Activated T-helper 17 cell treated with anti-CD3 and anti-CD28 coated beads, Interleukin-2, amount 50 U/mL, for 72 hours (primary cell): Measurements from ENCODE around the gene SLC34A1. TPM values are rescaled to one million over a fixed set of nuclear protein-coding genes. Genes with fewer than 3 reads are reported as not detected.

Source experiments
- ATAC-seq: fragments of 150-1000 bp; cut with Tn5 transposase; replicated peaks from 2 replicates; pipeline ENCODE4 v1.10.0; 2021; ENCODE audit warnings: mild to moderate bottlenecking, moderate library complexity
- H3K27ac Mint-ChIP-seq: one replicate; pipeline ENCODE4 v1.8.0; 2022; ENCODE audit warnings: mixed read lengths
- H3K27me3 Mint-ChIP-seq: one replicate; pipeline ENCODE4 v1.8.0; 2022; ENCODE audit warnings: mixed read lengths
- H3K36me3 Mint-ChIP-seq: one replicate; pipeline ENCODE4 v1.8.0; 2022; ENCODE audit warnings: low read depth, mild to moderate bottlenecking, mixed read lengths
- H3K4me1 Mint-ChIP-seq: one replicate; pipeline ENCODE4 v1.8.0; 2022; ENCODE audit warnings: mixed read lengths
- H3K4me3 Mint-ChIP-seq: one replicate; pipeline ENCODE4 v1.8.0; 2022; ENCODE audit warnings: mild to moderate bottlenecking, mixed read lengths
- H3K9me3 Mint-ChIP-seq: one replicate; pipeline ENCODE4 v1.8.0; 2022; ENCODE audit warnings: mixed read lengths
- total RNA-seq, 2 donors: library from RNA; stranded (reverse); gene quantifications; one replicate each; pipeline ENCODE4 v1.2.3, GENCODE V29; 2022

SLC34A1 gene
- total RNA-seq, 2 donors from 2014 or later = 0.56 to 1.1 TPM

DNA sequence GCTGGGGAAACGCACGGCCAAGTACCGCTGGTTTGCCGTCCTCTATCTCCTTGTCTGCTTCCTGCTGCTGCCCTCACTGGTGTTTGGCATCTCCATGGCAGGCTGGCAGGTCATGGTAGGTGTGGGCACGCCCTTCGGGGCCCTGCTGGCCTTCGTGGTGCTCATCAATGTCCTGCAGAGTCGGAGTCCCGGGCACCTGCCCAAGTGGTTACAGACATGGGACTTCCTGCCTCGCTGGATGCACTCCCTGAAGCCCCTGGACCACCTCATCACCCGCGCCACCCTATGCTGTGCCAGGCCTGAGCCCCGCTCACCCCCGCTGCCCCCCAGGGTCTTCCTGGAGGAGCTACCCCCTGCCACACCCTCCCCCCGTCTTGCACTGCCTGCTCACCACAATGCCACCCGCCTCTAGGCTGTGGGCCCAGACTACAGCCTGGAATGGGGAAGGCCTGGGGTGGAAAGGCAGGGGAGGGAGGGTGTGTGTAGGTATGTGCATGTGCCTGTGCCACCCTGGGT lies 13.7 kb downstream of the SLC34A1 start:
- H3K27me3 Mint-ChIP-seq = no peaks in the 10 kb centered on the region
- H3K27ac Mint-ChIP-seq = no peak overlapping the region
- no peak overlapping the region for H3K4me3 Mint-ChIP-seq
- H3K9me3 Mint-ChIP-seq = no peaks in the 10 kb centered on the region
- ATAC-seq = no peak
- no peaks in the 10 kb centered on the region for H3K4me1 Mint-ChIP-seq
- no peaks in the 10 kb centered on the region for H3K36me3 Mint-ChIP-seq

GRCh38 chr5:177399997-177400868 lies 16.0 kb downstream of the SLC34A1 start, which contains the start of gene PFN3:
PFN3 (minus strand) TSS chr5:177400661; CDS start chr5:177400576, 85 bp downstream.
- no peak within 1 kb of the TSS for H3K27ac Mint-ChIP-seq
- no peak within 1 kb of the TSS for H3K4me3 Mint-ChIP-seq
- H3K27me3 Mint-ChIP-seq = no peaks in the 10 kb centered on the region
- H3K4me1 Mint-ChIP-seq = no peaks in the 10 kb centered on the region
- H3K36me3 Mint-ChIP-seq = no peaks in the 10 kb centered on the region
- no peaks in the 10 kb centered on the region for H3K9me3 Mint-ChIP-seq
- no peak for ATAC-seq

GRCh38 chr5:177402271-177403043 lies 18.2 kb downstream of the SLC34A1 start:
- Mint-ChIP-seq H3K9me3 (no peaks in the 10 kb centered on the region), H3K4me1 (no peaks in the 10 kb centered on the region), H3K27ac (peak overlapping the region; percentile 30), H3K27me3 (no peaks in the 10 kb centered on the region), H3K4me3 (peak overlapping the region; percentile 88), H3K36me3 (no peaks in the 10 kb centered on the region)
- ATAC-seq = peak; percentile 59

DNA sequence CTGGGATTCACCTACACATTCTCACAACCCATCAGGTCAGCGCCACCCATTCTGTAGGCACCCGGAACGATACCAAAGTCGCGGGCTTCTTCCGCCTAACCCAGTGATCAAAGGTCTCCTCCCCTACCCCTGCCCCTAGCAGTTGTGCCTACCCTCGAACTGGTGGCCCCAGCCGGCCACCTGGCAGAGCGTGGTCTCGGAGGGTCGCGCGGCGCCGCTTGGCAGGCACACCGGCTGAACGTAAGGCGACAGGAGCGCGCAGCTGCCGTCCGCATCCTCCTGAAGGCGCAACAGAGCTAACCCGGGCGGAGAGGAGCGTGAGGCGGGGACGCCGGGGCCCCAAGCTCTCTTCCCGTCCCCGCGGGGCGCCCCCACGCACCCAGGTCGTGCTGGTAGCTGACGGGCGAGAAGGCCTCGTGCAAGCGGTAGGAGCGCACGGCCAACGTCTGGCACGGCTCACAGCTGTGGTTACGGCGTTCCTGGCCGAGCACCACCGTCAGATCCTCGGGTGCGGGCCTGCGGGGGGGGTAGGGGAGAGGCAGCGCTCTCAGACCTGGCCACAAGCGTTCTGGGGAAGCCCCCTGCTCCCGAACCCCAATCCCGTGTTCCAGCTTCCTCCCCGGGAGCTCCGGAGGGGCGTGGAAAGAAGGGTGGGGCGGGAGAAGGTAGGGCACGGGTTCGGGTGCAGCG lies 19.0 kb downstream of the SLC34A1 start:
- H3K9me3 Mint-ChIP-seq = no peaks in the 10 kb centered on the region
- H3K27ac Mint-ChIP-seq = peak overlapping the region; percentile 30
- H3K4me1 Mint-ChIP-seq = no peaks in the 10 kb centered on the region
- no peaks in the 10 kb centered on the region for H3K27me3 Mint-ChIP-seq
- peak; percentile 27 for ATAC-seq
- no peaks in the 10 kb centered on the region for H3K36me3 Mint-ChIP-seq
- peak overlapping the region; percentile 88 for H3K4me3 Mint-ChIP-seq

DNA sequence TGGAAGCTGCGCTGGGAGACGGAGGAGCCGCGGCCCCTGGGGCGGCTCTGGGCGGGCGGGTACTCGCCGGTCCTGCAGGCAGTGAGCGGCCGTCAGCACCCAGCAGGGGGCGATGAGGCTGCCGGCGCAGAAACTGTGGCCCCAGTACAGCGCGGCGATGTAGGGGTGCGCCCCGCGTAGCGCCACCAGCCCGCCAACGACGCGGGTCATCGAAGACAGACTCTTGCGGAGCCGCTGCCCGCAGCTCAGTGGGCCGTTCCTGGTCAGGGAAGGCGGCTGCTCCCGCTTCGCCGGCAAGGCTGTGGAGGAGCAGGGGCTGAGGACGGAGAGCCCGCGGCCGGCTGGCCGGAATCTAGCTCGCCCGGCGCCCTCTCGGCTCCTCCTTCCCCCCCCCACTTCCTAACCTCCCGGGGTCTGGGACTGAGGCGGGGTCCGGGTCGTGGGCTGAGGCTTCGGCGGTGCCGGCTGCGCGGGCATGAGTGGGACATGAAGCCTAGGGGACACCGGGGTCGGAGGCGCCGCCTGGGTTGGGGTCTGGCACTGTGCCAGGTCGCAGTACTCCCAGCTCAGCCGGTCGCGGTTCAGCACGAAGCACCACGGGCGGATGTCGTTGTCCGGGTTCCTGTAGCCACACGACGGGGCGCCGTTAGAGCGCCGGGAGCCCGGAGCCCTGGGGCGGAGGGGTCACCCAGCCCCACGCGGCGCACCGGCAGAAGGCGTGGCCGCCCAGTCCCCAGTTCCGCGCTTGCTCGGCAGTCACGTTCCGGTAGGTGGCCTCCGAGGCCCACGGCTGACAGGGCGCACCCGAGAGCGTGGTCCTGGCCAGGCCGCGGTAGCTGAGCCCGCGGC lies 19.8 kb downstream of the SLC34A1 start:
- Mint-ChIP-seq H3K27me3 (no peaks in the 10 kb centered on the region), H3K36me3 (no peaks in the 10 kb centered on the region), H3K4me1 (no peaks in the 10 kb centered on the region), H3K9me3 (no peaks in the 10 kb centered on the region), H3K27ac (no peak overlapping the region), H3K4me3 (peak overlapping the region; percentile 88)
- peak; percentile 90 for ATAC-seq

- Mint-ChIP-seq H3K27ac (no peak overlapping the region), H3K27me3 (no peaks in the 10 kb centered on the region), H3K4me3 (peak overlapping the region; percentile 88), H3K4me1 (no peaks in the 10 kb centered on the region), H3K9me3 (no peaks in the 10 kb centered on the region), H3K36me3 (no peaks in the 10 kb centered on the region)
- ATAC-seq = no peak
Measured at GRCh38 chr5:177404641-177405179, 20.5 kb downstream of the SLC34A1 start.

DNA sequence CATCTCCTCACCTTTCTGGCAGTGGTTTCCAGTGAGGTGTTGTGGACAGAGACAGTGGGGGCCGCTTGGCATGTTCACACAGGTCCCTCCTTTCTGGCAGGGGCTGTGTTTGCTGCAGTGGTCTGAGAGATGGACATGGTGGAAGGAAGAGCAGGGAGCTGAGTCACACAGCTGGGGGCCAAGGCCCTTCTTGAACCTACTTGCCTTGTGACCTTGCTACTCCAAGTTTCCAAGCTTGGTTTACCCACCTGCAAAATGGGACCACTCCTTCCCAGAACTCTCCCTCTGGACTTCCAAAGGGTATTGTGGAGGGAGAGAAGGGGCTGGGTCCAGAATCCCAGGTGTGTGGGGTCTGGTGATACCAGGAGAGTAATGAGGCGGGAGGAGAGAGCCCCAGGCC lies 21.1 kb downstream of the SLC34A1 start:
- Mint-ChIP-seq H3K36me3 (no peaks in the 10 kb centered on the region), H3K9me3 (no peaks in the 10 kb centered on the region), H3K27me3 (no peaks in the 10 kb centered on the region), H3K27ac (no peak overlapping the region), H3K4me3 (peak overlapping the region; percentile 88), H3K4me1 (no peaks in the 10 kb centered on the region)
- no peak for ATAC-seq

- Mint-ChIP-seq H3K27ac (no peak overlapping the region), H3K4me1 (peaks cover 5% of the 10 kb centered on the region), H3K36me3 (no peaks in the 10 kb centered on the region), H3K27me3 (no peaks in the 10 kb centered on the region), H3K9me3 (no peaks in the 10 kb centered on the region), H3K4me3 (no peak overlapping the region)
- ATAC-seq = no peak
Measured at GRCh38 chr5:177405805-177406204, 21.6 kb downstream of the SLC34A1 start.

DNA sequence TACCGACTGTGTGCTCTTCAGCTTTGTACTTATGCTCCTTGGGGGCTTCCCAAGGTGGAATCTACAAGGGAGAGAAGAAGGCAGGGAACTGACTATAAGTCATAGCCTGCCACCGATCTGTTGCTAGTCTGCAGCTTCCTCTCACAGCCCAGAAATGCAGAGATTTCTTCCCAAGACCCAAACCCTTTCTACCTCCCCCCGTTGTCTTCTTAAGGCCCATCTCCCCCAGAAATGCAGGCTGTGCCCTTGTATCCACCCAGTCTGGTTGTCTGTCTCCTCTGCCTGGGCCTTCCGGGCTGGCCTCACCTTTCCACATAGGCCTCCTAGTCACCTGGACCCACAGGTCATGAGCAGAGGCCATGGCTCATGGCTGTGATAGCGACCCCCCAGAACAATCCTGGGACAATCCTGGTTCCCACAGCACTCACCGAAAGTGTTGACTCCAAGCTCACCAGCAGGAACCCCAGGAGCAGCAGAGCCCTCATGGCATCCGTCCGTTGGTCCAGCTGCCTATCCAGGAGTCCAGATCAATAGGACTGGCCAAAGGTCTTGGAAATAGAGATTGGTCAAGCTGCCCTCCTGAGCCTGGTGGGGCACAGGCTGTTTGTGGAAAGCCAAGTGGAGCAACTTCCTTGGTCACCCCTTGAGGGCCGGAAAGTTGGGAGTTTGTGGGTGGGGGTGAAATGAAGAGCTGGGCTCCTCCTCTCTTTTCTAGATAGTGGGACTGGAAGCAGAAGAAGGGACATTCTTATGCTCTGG lies 25.0 kb downstream of the SLC34A1 start, which contains the start of gene F12:
Gene F12 (minus strand): TSS at position 522 of the 759 bp plus-strand sequence. CDS start 37 bp downstream, at position 485.
- no peaks in the 10 kb centered on the region for H3K9me3 Mint-ChIP-seq
- H3K27me3 Mint-ChIP-seq = no peaks in the 10 kb centered on the region
- H3K4me3 Mint-ChIP-seq = no peak within 1 kb of the TSS
- ATAC-seq = no peak
- H3K27ac Mint-ChIP-seq = peak within 1 kb of the TSS; percentile 33
- H3K4me1 Mint-ChIP-seq = peaks cover 18% of the 10 kb centered on the region
- H3K36me3 Mint-ChIP-seq = no peaks in the 10 kb centered on the region

DNA sequence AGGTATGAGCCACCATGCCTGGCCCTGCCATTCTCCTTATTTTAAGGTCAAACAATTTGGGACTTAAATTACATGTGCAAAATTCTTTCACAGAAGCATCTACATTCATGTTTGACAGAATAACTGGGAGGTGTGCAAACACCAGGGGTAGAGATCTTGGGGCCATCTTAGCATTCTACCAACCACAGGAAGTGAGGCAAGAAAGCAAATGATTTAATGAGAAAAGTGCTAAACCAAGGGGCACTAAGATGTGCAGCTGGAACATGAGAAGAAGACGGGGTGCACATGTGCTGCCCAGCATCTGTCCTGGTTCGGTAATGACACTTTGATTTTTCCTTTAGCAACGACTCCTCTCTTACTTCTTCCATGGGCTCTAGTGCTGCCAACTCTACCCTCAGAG lies 26.3 kb downstream of the SLC34A1 start:
- no peaks in the 10 kb centered on the region for H3K36me3 Mint-ChIP-seq
- no peak overlapping the region for H3K4me3 Mint-ChIP-seq
- ATAC-seq = no peak
- no peaks in the 10 kb centered on the region for H3K27me3 Mint-ChIP-seq
- H3K4me1 Mint-ChIP-seq = peaks cover 23% of the 10 kb centered on the region
- no peak overlapping the region for H3K27ac Mint-ChIP-seq
- H3K9me3 Mint-ChIP-seq = no peaks in the 10 kb centered on the region

DNA sequence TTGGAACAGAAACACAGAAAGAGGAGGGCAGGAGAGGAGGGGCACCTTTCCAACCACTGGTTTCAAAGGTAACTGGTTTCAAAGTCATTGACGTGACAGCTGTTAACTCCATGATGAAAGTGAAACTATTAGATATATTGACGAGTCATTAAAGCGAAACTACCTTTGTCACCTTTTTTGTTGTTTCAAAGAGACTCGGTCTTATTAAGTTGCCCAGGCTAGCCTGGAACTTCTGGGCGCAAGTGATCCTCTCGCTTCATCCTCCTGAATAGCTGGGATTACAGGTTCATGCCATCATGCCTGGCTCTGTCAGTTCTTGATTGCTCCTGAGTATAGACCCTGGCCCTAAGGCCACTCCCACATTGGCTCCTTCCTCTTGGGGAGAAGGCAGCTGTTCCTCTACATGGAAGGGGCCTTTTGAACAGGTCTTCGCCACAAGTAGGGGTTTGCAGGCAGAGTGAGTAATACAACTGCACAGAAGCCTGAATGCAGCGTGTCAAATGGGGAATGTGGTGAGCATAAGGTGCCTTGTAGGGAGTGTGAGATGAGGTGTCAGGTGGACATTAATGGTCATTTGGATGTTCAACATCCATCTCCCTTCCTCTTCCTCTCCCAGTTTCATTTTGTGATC lies 28.5 kb downstream of the SLC34A1 start:
- peak overlapping the region; percentile 62 for H3K4me3 Mint-ChIP-seq
- peak overlapping the region; percentile 83 for H3K27ac Mint-ChIP-seq

GRCh38 chr5:177414481-177414880 lies 30.2 kb downstream of the SLC34A1 start:
- no peak for ATAC-seq
- no peaks in the 10 kb centered on the region for H3K27me3 Mint-ChIP-seq
- H3K27ac Mint-ChIP-seq = no peak overlapping the region

More for the DNA sequence above, 28.5 kb downstream of the SLC34A1 start:
- Mint-ChIP-seq H3K4me1 (peaks cover 23% of the 10 kb centered on the region), H3K9me3 (no peaks in the 10 kb centered on the region), H3K27me3 (no peaks in the 10 kb centered on the region), H3K36me3 (no peaks in the 10 kb centered on the region)
- peak; percentile 91 for ATAC-seq

More at GRCh38 chr5:177414481-177414880, 30.2 kb downstream of the SLC34A1 start:
- no peak overlapping the region for H3K4me3 Mint-ChIP-seq
- H3K36me3 Mint-ChIP-seq = no peaks in the 10 kb centered on the region
- no peaks in the 10 kb centered on the region for H3K9me3 Mint-ChIP-seq
- peaks cover 23% of the 10 kb centered on the region for H3K4me1 Mint-ChIP-seq
